ENCODE measurements around the gene ELAPOR1. TPM values are rescaled to one million over a fixed set of nuclear protein-coding genes. Genes with fewer than 3 reads are reported as not detected.

Gene ELAPOR1
- total and polyA plus RNA-seq, 2 experiments from 2014 or later: 1.8 to 3.0 TPM

DNA sequence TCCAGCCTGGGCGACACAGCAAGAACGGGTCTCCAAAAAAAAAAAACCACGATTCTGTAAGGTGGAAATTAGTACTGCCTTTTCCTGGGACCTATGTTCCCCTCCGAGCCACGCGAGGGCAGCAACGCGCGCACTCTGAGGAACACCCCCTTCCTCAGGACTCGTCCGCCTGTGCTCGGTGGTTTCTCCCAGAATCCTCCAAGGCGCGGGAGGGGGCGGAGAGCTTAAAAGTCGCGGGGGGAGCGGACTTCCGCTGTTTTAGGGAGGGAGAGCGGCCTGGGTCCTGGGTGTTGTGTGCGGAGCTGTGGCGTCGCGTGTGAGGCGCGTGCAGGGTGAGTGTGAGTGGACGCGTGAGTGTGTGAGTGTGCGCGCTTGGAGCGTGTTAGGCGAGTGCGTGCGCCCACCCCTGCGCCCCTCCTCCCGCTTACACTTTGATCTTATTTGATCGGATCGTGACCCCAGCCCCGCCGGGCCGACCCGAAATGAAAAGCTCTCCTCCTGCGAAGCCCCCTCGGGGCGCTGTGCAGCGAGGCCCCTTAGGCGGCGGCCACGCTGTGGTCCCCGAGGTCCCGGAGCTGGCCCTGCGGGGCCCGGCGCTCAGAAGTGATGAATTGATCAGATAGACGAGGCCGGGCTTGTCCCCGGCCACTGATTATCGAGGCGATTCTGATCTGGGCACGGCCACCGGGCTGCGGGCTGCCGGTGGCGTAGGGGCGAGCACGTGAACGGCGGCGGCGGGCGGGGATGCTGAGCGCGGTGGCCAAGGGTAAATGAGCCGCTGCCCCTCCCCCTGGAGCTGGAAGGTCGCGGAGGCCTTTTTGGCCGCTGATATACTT is 13.8 kb upstream of the ELAPOR1 start:
- WGBS (ENCODE audit: low lambda C conversion rate, missing lambda C conversion rate): 1% methylated on average over 69 of the region's 77 CpGs
- H3K4me3 ChIP-seq: peak overlapping the region; percentile 89
- H3K79me2 ChIP-seq: peaks cover 33% of the 10 kb centered on the region
- TF ChIP-seq EZH2 (IDR thresholded peaks at IDR 0.05; ENCODE audit: borderline replicate concordance) (no peak), EZH2phosphoT487 (IDR thresholded peaks at IDR 0.05; ENCODE audit: low read depth, severe bottlenecking, unreplicated experiment) (no peak)
- TF ChIP-seq, protein P1, sequence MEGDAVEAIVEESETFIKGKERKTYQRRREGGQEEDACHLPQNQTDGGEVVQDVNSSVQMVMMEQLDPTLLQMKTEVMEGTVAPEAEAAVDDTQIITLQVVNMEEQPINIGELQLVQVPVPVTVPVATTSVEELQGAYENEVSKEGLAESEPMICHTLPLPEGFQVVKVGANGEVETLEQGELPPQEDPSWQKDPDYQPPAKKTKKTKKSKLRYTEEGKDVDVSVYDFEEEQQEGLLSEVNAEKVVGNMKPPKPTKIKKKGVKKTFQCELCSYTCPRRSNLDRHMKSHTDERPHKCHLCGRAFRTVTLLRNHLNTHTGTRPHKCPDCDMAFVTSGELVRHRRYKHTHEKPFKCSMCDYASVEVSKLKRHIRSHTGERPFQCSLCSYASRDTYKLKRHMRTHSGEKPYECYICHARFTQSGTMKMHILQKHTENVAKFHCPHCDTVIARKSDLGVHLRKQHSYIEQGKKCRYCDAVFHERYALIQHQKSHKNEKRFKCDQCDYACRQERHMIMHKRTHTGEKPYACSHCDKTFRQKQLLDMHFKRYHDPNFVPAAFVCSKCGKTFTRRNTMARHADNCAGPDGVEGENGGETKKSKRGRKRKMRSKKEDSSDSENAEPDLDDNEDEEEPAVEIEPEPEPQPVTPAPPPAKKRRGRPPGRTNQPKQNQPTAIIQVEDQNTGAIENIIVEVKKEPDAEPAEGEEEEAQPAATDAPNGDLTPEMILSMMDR (IDR thresholded peaks at IDR 0.05; ENCODE audit: poor library complexity): peak; percentile 85
- peak overlapping the region; percentile 74 for H2AFZ ChIP-seq
- H3K9me2 ChIP-seq (replicated peaks; ENCODE audit: insufficient read depth): no peaks in the 10 kb centered on the region
- no peaks in the 10 kb centered on the region for H3K9me3 ChIP-seq (ENCODE audit: low read depth)
- no peaks in the 10 kb centered on the region for H3K4me1 ChIP-seq (ENCODE audit: insufficient read depth)
- H3K36me3 ChIP-seq (replicated peaks; ENCODE audit: insufficient read depth, low read depth): no peaks in the 10 kb centered on the region
- H3K27me3 ChIP-seq: no peaks in the 10 kb centered on the region
- H3K4me2 ChIP-seq: peak overlapping the region; percentile 77
- H3K27ac ChIP-seq: peak overlapping the region; percentile 97
- no peaks in the 10 kb centered on the region for H4K20me1 ChIP-seq (ENCODE audit: insufficient read depth, poor library complexity, severe bottlenecking)
- DNase-seq (ENCODE audit: low spot score): peak; percentile 98

DNA sequence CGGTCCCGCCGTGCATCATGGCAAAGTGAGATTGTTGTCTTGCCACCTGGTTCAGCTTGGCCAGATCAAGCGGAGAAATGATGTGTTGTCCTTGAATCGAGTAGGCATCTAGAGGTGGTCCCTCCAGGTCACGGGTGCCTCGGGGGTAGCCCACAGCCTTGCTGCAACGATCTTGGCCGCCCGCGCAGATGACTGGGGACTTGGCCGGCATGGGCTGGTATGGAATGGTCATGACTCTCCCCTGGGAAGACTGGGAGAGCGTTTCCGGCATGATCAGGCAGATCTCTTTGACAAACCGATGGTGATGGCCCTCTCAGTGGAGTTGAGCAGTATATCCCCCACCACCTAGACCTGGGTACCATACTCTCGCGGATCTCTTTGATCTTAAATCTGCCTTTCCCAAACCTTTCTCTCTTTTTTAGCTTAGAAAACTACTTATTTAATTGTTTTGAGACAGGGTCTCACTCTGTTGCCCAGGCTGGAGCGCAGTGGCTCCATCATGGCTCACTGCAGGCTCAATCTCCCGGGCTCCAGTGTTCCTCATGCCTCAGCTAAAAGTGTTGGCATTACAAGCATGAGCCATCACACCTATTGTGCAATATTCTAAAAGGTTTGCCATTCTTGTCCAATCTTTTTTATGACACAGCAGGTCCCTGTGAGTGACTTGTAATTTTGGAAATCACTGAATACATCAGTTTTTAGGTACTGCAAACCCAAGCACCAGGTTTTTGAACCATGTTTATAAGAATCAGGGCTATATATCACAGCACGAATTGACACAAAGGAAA is 9.4 kb upstream of the ELAPOR1 start:
- no peak for TF ChIP-seq EZH2phosphoT487 (IDR thresholded peaks at IDR 0.05; ENCODE audit: low read depth, severe bottlenecking, unreplicated experiment)
- TF ChIP-seq, protein P1 (IDR thresholded peaks at IDR 0.05; ENCODE audit: poor library complexity): no peak
- TF ChIP-seq EZH2 (IDR thresholded peaks at IDR 0.05; ENCODE audit: borderline replicate concordance): no peak

DNA sequence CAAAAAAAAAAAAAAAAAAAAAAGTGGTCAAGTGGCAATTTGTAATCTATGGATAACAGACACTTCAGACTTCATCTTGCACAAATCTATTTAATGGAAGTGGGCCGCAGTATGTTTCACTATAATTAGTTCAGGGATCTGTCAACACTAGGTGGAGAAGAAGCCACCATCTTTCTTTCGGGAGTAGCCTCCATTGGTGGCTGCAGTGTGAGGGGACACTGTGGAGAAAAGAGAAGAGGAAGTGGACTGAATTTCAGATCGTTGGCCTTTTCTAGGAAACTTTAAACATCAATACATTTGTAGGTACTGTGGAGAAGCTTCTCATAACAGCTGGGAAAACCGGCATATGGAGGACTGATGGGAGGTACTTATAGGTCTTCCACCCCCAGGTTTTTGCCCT is 8.0 kb upstream of the ELAPOR1 start:
- H4K20me1 ChIP-seq (ENCODE audit: insufficient read depth, poor library complexity, severe bottlenecking): no peaks in the 10 kb centered on the region
- no peak overlapping the region for H2AFZ ChIP-seq
- no peak for TF ChIP-seq EZH2 (IDR thresholded peaks at IDR 0.05; ENCODE audit: borderline replicate concordance)
- TF ChIP-seq, protein P1 (IDR thresholded peaks at IDR 0.05; ENCODE audit: poor library complexity): no peak
- TF ChIP-seq EZH2phosphoT487 (IDR thresholded peaks at IDR 0.05; ENCODE audit: low read depth, severe bottlenecking, unreplicated experiment): no peak
- H3K36me3 ChIP-seq (replicated peaks; ENCODE audit: insufficient read depth, low read depth): no peaks in the 10 kb centered on the region
- peaks cover 11% of the 10 kb centered on the region for H3K79me2 ChIP-seq
- no peak overlapping the region for H3K27ac ChIP-seq
- DNase-seq (ENCODE audit: low spot score): no peak
- no peaks in the 10 kb centered on the region for H3K27me3 ChIP-seq
- H3K9me2 ChIP-seq (replicated peaks; ENCODE audit: insufficient read depth): no peaks in the 10 kb centered on the region
- H3K4me2 ChIP-seq: no peak overlapping the region
- no peak overlapping the region for H3K4me3 ChIP-seq
- 89% methylated on average over 4 of the region's 4 CpGs for WGBS (ENCODE audit: low lambda C conversion rate, missing lambda C conversion rate)
- no peaks in the 10 kb centered on the region for H3K9me3 ChIP-seq (ENCODE audit: low read depth)
- H3K4me1 ChIP-seq (ENCODE audit: insufficient read depth): no peaks in the 10 kb centered on the region

More for the DNA sequence above, 9.4 kb upstream of the ELAPOR1 start:
- Histone ChIP-seq H3K36me3 (replicated peaks; ENCODE audit: insufficient read depth, low read depth) (no peaks in the 10 kb centered on the region), H3K79me2 (peaks cover 19% of the 10 kb centered on the region), H3K27me3 (no peaks in the 10 kb centered on the region), H3K27ac (no peak overlapping the region), H3K9me2 (replicated peaks; ENCODE audit: insufficient read depth) (no peaks in the 10 kb centered on the region), H3K9me3 (ENCODE audit: low read depth) (no peaks in the 10 kb centered on the region), H2AFZ (no peak overlapping the region), H4K20me1 (ENCODE audit: insufficient read depth, poor library complexity, severe bottlenecking) (no peaks in the 10 kb centered on the region), H3K4me1 (ENCODE audit: insufficient read depth) (no peaks in the 10 kb centered on the region), H3K4me3 (no peak overlapping the region), H3K4me2 (no peak overlapping the region)
- DNase-seq (ENCODE audit: low spot score): no peak
- 90% methylated on average over 20 of the region's 20 CpGs for WGBS (ENCODE audit: low lambda C conversion rate, missing lambda C conversion rate)
